ENCODE data around the gene FAM187B.
"Not testable (repeated sequence)": the region's sequence is repeated elsewhere in the genome, so short reads cannot be mapped to it uniquely, and the experiment has no call there.

DNA sequence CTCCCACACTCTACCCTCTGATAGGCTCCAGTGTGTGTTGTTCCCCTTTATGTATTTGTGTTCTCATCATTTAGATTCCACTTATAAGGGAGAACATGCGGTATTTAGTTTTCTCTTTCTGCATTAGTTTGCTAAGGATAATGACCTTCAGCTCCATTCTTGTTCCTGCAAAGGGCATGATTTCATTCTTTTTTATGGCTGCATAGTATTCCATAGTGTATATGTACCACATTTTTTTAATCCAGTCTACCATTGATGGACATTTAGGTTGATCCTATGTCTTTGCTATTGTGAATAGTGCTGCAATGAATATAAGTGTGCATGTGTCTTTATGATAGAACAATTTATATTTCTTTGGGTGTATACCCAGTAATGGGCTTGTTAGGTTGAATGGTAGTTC lies 11.1 kb upstream of the FAM187B start:
- not testable (repeated sequence) for TF ChIP-seq CTCF (IDR thresholded peaks at IDR 0.05 in 4 of 5, conservative IDR thresholded peaks at IDR 0.05 in 1 of 5); POLR2A (IDR thresholded peaks at IDR 0.05)
